Measurements from ENCODE around the gene PTBP3.

Gene PTBP3

DNA sequence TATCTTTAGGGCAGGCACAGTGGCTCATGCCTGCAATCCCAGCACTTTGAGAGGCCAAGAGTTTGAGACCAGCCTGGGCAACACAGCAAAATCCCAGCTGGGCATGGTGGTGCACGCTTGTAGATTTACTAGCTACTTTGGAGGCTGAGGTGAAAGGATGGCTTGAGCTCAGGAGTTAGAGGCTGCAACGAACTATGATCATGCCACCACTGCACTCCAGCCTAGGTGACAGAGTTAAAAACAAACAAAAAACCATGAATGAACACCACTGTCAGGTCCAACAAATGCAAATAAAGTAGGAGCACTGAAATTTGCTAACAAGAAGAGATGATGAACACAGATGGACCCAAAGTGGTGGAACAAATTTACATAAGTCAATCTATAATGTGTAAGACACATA is 4.9 kb downstream of the PTBP3 start:
- in situ Hi-C loops (cut with HindIII; ENCODE audit: low pct_ligation_motif_present, low sequenced_read_pairs): no loop called here
- no peak for DNase-seq
- H3K27ac ChIP-seq: no peak overlapping the region
- H3K36me3 ChIP-seq (replicated peaks): no peaks in the 10 kb centered on the region
- no peaks in the 10 kb centered on the region for H3K27me3 ChIP-seq (replicated peaks)
- TF ChIP-seq, protein P1, sequence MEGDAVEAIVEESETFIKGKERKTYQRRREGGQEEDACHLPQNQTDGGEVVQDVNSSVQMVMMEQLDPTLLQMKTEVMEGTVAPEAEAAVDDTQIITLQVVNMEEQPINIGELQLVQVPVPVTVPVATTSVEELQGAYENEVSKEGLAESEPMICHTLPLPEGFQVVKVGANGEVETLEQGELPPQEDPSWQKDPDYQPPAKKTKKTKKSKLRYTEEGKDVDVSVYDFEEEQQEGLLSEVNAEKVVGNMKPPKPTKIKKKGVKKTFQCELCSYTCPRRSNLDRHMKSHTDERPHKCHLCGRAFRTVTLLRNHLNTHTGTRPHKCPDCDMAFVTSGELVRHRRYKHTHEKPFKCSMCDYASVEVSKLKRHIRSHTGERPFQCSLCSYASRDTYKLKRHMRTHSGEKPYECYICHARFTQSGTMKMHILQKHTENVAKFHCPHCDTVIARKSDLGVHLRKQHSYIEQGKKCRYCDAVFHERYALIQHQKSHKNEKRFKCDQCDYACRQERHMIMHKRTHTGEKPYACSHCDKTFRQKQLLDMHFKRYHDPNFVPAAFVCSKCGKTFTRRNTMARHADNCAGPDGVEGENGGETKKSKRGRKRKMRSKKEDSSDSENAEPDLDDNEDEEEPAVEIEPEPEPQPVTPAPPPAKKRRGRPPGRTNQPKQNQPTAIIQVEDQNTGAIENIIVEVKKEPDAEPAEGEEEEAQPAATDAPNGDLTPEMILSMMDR (IDR thresholded peaks at IDR 0.05; ENCODE audit: low read depth, low read length, missing control alignments): no peak
- H3K4me3 ChIP-seq (ENCODE audit: low read depth, low read length): no peak overlapping the region

DNA sequence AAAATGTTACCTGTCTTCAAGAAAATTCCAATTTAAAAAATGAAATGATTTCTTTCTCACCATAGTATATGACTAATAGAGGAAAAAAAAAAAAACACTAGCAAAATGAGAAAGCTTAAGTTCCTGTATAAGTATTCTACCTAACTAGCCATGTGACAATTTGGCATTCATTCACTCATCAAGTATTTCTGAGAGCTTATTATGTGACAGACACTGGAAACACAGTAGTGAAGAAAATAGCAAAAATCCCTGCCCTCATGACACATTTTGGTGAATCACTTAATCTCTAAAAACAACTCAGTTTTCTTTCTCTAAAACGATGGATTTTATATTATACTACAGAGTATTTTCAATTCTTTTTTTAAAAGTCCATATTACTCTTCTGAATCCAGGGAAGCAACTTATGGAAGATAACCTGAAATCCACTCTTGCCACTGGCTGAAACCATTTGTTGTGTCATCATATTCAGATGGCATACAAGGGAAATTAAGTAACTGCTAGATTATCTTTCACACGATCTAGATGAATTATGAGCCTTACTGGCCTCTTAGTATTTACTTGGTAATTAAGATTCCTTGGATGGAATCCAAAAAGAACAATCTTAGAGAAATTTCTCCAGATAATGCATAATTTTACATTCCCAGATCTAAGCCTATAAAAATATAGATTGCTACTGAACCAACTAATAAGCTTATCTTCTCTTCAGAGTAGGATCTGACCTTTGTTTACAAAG is 5.5 kb downstream of the PTBP3 start:
- no peak for DNase-seq
- no peak overlapping the region for H3K4me3 ChIP-seq (ENCODE audit: low read depth, low read length)
- TF ChIP-seq, protein P1 (IDR thresholded peaks at IDR 0.05; ENCODE audit: low read depth, low read length, missing control alignments): no peak
- H3K27ac ChIP-seq: no peak overlapping the region
- H3K36me3 ChIP-seq (replicated peaks): no peaks in the 10 kb centered on the region
- in situ Hi-C loops (cut with HindIII; ENCODE audit: low pct_ligation_motif_present, low sequenced_read_pairs): no loop called here
- H3K27me3 ChIP-seq (replicated peaks): no peaks in the 10 kb centered on the region

DNA sequence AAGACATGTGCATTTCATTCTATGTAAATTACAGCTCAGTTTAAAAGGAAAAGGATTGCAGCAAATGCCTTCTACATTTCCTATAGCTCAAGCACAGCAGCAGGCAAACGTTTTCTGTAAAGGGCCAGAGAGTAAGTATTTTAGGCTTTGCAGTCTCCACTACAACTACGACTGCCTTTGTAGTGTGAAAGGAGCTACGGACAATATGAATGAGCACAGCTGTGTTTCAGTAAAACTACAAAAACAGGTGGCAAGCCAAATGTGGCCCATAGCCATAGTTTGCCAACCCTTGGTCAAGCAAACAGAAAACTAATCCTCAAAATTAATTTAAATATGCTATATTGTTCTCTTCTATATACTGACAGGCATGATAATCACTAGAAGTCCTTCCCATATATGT is 7.2 kb downstream of the PTBP3 start:
- in situ Hi-C loops (cut with HindIII; ENCODE audit: low pct_ligation_motif_present, low sequenced_read_pairs): no loop called here
- H3K4me3 ChIP-seq (ENCODE audit: low read depth, low read length): no peak overlapping the region

DNA sequence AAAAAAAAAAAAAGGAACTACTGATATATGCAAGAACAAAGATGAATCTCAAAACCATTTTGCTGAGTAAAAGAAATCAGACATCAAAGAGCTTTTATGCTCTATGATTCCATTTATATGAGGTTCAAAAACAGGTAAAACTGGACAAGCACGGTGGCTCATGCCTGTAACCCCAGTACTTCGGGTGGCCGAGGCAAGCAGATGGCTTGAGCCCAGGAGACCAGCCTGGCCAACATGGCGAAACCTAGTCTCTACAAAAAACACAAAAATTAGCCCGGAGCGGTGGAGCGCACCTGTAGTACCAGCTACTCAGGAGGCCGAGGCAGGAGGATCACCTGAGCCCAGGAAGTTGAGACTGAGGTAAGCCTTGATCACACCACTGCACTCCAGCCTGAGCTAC is 7.8 kb downstream of the PTBP3 start:
- TF ChIP-seq, protein P1 (IDR thresholded peaks at IDR 0.05; ENCODE audit: low read depth, low read length, missing control alignments): no peak
- DNase-seq: no peak
- H3K27me3 ChIP-seq (replicated peaks): no peaks in the 10 kb centered on the region
- in situ Hi-C loops (cut with HindIII; ENCODE audit: low pct_ligation_motif_present, low sequenced_read_pairs): no loop called here
- no peak overlapping the region for H3K4me3 ChIP-seq (ENCODE audit: low read depth, low read length)
- no peak overlapping the region for H3K27ac ChIP-seq
- H3K36me3 ChIP-seq (replicated peaks): no peaks in the 10 kb centered on the region

More for the DNA sequence above, 7.2 kb downstream of the PTBP3 start:
- DNase-seq: no peak
- Histone ChIP-seq H3K27me3 (replicated peaks) (no peaks in the 10 kb centered on the region), H3K36me3 (replicated peaks) (no peaks in the 10 kb centered on the region), H3K27ac (no peak overlapping the region)
- TF ChIP-seq, protein P1 (IDR thresholded peaks at IDR 0.05; ENCODE audit: low read depth, low read length, missing control alignments): no peak

DNA sequence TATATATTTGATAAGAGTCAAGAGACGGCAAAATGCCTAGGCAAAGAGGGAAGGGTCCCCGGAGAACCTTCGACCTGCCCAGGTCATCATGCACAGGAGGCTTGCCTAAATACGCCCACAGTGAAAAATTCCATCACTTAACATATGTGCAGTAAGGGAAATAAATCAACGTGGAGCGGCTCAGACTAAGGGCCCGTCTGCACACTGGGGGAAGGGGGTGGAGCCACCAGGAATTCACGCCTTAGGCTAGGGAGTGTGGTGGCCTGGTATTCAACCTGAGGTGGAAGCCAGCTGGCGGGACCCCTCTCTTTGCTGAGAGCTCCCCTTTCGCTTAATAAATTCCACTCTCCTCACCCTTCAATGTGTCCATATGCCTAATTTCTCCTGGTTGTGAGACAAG is 8.3 kb downstream of the PTBP3 start:
- no peak overlapping the region for H3K27ac ChIP-seq
- TF ChIP-seq, protein P1 (IDR thresholded peaks at IDR 0.05; ENCODE audit: low read depth, low read length, missing control alignments): no peak
- DNase-seq: no peak
- in situ Hi-C loops (cut with HindIII; ENCODE audit: low pct_ligation_motif_present, low sequenced_read_pairs): no loop called here
- H3K36me3 ChIP-seq (replicated peaks): no peaks in the 10 kb centered on the region
- no peak overlapping the region for H3K4me3 ChIP-seq (ENCODE audit: low read depth, low read length)
- H3K27me3 ChIP-seq (replicated peaks): no peaks in the 10 kb centered on the region

DNA sequence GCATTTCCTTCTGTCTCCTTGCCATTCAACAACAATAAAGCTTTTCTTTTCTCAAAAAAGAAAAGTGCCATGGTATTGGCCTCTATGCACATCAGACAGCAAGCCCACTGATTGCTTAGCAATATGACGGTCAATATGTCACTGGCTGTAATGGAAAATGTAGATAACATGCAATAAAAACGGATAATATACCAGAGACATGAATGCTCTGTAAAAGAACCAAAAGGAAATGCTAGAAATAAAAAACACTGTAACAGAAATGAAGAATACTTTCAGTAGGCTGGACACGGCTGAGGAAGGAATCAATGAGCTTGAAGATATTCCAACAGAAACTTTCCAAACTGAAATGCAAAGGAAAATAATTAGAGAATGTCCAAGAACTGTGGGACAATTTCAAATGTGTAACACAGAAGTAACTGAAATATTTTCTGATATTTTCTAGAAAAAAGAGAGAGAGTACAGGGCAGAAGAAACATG is 10.0 kb downstream of the PTBP3 start:
- no peak overlapping the region for H3K4me3 ChIP-seq (ENCODE audit: low read depth, low read length)
- H3K27ac ChIP-seq: no peak overlapping the region
- no peak for DNase-seq
- no peaks in the 10 kb centered on the region for H3K27me3 ChIP-seq (replicated peaks)
- in situ Hi-C loops (cut with HindIII; ENCODE audit: low pct_ligation_motif_present, low sequenced_read_pairs): no loop called here
- no peaks in the 10 kb centered on the region for H3K36me3 ChIP-seq (replicated peaks)
- TF ChIP-seq, protein P1 (IDR thresholded peaks at IDR 0.05; ENCODE audit: low read depth, low read length, missing control alignments): no peak
